Ramos (cell line): ENCODE measurements around the gene C9orf50.

ENCODE experiments used
- in situ Hi-C: fragments of 300-500 bp; cut with MboI; formaldehyde crosslinking; loops from one replicate; pipeline ENCODE4 v1.14.3; 2022; ENCODE audit warnings: low sequenced_read_pairs; ENCODE audit not compliant: unreplicated experiment

The C9orf50 gene

GRCh38 chr9:129614932-129615331 lies 6.0 kb downstream of the C9orf50 start:
- in situ Hi-C loops: loop anchor here (5.0 kb wide), 1 partner anchor 483 kb away; no protein-coding TSS in a partner anchor

DNA sequence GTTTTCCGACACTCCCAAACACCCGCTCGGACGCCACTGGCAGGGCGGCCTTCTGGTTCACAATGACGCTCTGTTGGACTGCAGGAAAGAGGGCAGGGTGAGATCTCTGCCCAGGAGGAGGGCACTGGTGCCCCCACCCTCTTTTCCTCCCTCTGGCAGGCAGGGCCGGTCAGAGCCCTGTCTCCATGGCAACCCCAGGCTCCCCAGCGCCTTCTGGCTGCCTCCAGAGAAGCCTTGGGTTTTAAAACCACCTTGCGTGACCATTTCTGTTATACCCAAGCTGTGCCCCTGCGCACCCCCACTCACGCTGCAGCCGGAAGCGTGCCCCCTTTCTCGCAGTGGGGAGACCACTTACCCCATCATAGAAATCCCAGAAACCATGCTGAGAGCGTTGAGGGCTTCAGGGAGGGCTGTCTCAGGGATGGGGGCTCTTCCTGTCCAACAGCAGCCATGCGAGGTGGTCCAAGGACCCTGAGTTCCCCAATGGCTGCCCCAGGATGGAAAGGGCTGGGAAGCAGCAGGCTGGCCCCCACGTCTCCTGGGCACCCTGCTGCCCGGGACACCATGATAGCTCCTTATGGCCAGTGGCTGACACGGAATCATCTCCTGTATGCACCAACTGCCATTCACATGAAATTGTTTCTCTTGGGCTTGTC lies 7.3 kb downstream of the C9orf50 start:
- in situ Hi-C loops: loop anchor here (5.0 kb wide), 1 partner anchor 481 kb away; no protein-coding TSS in a partner anchor

- in situ Hi-C loops: loop anchor here (5.0 kb wide), 1 partner anchor 481 kb away; no protein-coding TSS in a partner anchor
These were observed 7.9 kb downstream of the C9orf50 start for GRCh38 chr9:129612815-129613519.

DNA sequence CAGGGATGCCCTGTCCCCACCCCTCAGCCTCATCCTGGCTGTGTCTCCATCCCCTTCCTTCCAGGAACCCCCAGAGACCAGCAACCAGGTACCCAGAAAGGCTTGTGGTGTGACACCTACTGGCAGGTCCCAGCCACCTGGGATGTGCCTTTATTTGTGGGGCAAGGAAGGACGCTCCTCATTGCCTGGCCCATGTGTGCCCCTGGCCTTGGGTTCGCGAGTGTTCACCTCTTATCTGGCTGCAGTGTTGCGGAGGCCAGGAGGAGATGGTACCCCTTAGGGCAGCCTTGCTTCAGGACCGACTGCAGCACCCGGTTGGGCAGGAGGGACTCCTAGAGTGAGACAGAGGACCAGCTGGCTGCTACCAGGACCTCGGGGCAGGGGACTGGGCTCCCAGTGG lies 8.8 kb downstream of the C9orf50 start:
- in situ Hi-C loops: loop anchor here (5.0 kb wide), 1 partner anchor 480 kb away; no protein-coding TSS in a partner anchor

DNA sequence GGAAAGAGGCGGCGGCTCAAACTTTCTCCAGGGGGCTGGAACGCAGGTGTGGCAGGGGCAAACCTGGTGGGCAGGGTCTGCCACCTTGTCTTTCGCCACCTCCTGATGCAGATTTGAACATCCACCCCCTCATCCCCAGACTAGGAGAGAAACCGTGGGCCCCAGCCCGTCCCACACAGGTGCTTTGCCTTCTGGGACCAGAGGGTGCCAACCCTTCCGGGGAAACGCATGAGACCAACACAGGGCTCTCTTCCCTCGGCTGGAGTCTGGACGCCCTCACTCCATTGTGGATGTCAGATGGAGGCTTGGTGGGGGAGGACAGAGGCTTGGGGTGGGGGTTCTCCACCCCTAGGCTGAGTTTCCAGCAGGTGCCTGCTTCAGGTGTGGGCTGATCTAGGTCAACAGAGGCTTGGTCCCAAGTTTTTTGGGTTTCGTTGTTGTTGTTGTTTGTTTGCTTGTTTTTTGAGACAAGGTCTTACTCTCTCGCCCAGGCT lies 9.5 kb downstream of the C9orf50 start:
- in situ Hi-C loops: loop anchor here (5.0 kb wide), 1 partner anchor 479 kb away; no protein-coding TSS in a partner anchor

GRCh38 chr9:129610473-129611306 lies 10.2 kb downstream of the C9orf50 start:
- in situ Hi-C loops: loop anchor here (5.0 kb wide), 1 partner anchor 478 kb away; no protein-coding TSS in a partner anchor

- in situ Hi-C loops: loop anchor here (5.0 kb wide), 1 partner anchor 478 kb away; no protein-coding TSS in a partner anchor
These were observed 10.8 kb downstream of the C9orf50 start for GRCh38 chr9:129610213-129610472.

DNA sequence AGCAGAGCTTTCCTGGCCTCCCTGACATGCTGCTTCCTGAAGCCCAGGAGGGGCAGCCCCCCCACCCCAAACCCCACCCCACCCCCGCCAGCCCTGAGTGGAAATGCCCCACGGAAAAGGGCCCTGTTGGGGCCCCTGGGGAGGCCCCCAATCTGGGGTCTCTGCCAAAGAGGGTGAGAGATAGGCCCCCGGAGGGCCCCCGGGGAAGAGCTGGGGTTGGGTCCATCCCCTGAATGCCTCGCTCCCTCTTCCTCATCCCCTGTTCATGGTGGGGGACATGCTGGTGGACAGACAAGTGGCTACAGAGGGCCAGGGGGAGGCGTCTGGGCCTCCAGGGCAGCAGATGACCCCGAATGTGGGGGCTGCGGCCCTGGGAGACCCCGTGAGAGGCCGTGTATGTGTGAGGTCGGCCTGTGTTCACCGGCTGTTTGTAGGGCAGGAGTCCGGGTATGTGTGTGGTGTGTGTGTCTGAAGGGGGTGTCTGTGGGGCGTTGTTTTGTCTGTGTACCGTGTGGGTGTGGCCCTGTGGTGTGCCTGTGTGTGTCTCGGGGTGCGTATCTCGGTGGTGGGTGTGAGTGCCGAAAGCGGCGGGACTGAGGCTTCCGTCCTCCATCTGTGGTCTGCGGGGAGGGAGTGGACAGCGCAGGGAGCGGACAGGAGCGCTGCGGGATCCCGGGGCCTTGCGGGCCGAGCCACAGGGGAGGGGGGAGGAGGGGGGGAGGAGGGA lies 11.3 kb downstream of the C9orf50 start:
- in situ Hi-C loops: loop anchor here (5.0 kb wide), 1 partner anchor 477 kb away; no protein-coding TSS in a partner anchor

- in situ Hi-C loops: no loop called here
These were observed 12.1 kb downstream of the C9orf50 start for GRCh38 chr9:129608561-129609481.

GRCh38 chr9:129607027-129607387 lies 13.9 kb downstream of the C9orf50 start:
- in situ Hi-C loops: no loop called here

GRCh38 chr9:129606161-129607026 lies 14.5 kb downstream of the C9orf50 start:
- in situ Hi-C loops: no loop called here

- in situ Hi-C loops: no loop called here
These were observed 16.1 kb downstream of the C9orf50 start for GRCh38 chr9:129604766-129605163.

DNA sequence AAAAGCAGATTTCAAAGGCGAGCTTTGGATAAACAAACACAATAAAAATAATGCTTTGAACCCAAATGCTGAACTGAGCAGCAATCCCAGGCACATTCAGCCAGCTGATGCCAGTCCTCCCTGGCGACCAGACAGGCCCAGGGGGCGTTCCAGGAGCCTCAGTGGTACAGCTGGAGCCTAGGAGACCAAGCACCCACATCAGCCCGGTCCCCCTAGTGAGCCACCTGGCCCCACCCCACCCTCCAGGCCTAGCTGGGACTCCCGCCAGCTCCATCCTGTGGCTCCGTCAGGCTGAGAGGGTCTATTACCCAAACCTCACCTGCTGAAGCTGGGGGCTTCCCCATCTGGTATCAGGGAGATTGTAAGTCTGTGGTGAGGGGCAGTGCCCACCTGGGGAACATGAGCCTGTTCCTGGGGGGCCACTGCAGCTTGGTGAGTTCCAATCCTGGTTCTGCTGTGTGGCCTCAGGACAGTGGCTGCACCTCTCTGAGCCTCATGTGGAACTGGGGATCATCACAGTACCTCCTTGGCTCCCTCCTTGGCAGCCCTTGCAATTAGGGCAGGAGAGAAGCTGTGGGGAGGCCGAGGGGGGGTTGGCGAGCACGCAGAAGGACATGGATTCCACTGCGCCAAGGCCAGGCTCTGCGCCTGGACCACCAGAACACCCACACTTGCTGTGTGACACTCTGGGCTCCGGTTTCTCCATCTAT lies 16.7 kb downstream of the C9orf50 start:
- in situ Hi-C loops: no loop called here

DNA sequence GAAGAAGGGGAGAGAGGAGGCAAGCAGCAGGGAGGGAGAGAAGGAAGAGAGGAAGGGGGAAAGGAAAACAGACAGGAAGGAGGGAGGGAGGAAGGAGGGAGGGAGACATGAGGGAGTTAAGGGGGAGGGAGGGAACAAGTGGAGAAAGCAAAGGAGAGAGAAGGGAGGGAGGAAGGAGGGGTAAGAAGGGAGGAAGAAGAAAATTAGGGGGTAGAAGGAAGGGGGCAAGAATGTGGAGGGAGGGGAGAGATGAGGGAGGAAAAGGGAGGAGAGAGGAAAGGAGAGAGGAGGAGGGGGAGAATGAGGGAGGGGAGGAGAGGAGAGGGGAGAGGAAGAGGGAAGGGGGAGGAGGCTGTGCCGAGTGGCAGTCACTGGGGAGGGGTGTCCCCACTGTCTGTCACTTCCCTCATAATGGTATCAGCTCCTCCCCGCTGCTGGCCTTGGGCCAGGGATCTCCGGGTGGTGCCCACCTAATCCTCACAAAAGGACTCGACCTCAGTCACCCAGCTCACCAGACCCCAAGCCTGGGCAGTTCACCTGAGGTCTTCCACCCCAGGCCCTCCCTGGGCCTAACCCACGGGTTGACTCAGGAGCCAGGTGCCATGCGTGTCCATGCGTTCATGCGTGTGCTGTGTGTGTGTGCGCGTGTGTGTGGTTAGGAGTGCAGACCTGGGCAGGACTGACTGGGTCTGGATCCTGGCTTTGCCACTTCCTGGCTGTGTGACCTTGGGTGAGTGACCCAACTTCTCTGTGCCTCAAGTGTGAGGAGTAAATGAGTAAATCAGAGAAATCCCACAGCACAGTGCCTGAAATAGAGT lies 18.1 kb downstream of the C9orf50 start:
- in situ Hi-C loops: no loop called here

GRCh38 chr9:129601082-129601674 lies 19.7 kb downstream of the C9orf50 start:
- in situ Hi-C loops: no loop called here

DNA sequence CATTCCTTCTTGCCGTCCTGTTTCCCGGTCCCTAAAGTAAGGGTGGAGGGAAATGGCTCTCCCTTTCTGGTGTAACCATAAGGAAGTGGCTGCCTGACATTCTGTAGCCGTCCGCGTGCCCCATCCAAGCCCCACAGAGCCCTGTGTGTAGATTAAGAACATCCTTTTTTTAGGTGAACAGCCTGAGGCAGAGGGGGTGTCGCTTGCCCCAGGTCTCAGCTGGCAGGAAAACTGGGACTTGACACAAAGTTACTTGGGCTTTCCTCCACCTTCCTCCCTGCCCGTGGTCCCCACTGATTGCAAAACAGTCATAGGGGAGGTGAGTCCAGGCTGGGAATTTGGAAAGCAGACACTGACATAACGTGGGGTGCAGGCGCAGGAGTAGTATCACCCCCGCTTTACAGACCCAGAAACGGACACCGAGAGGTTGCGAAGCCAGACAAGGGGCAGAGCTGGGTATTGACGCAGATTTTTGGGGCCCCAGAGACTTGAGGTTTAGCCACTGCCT lies 22.8 kb downstream of the C9orf50 start:
- in situ Hi-C loops: no loop called here
